Left lung (tissue), 10 donors: ENCODE results near the gene ERCC2. TPM values are rescaled to one million over a fixed set of nuclear protein-coding genes. Genes with fewer than 3 reads are reported as not detected.

Experiments used
- ATAC-seq: fragments of 200-7000 bp; cut with Tn5 transposase; one replicate; pipeline ENCODE4 v1.9.1; 2020; ENCODE audit warnings: moderate library complexity
- DNase-seq, 4 donors: peaks; one replicate each; pipeline ENCODE4 v3.0.0-alpha.2; 2013 to 2020
- H3K27ac ChIP-seq, 2 donors: fragments of 200-600 bp; sonication (generic) in 1 of 2; one replicate each; pipeline versions ENCODE4 v1.5.0 to v1.8.0; 2020 to 2021
- H3K27me3 ChIP-seq, 2 donors: fragments of 200-600 bp; sonication (generic) in 1 of 2; one replicate each; pipeline versions ENCODE4 v1.5.0 to v1.8.0; 2020 to 2021
- H3K36me3 ChIP-seq, 2 donors: fragments of 200-600 bp; sonication (generic) in 1 of 2; one replicate each; pipeline versions ENCODE4 v1.5.0 to v1.8.0; 2020 to 2021
- H3K4me1 ChIP-seq, 2 donors: fragments of 200-600 bp; one replicate each; pipeline ENCODE4 v1.8.0; 2021
- H3K4me3 ChIP-seq, 2 donors: fragments of 200-600 bp; sonication (generic) in 1 of 2; one replicate each; pipeline versions ENCODE4 v1.5.0 to v1.8.0; 2020 to 2021; ENCODE audit warnings: mild to moderate bottlenecking in 1 of 2
- H3K9me3 ChIP-seq, 2 donors: fragments of 200-600 bp; sonication (generic) in 1 of 2; one replicate each; pipeline versions ENCODE4 v1.5.0 to v1.8.0; 2020 to 2021
- CTCF ChIP-seq, 2 donors: fragments of 200-600 bp; sonication (generic) in 1 of 2; IDR thresholded peaks; one replicate each; pipeline versions ENCODE4 v1.5.0 to v1.8.0; 2021; ENCODE audit warnings: antibody characterized with exemption in 2 of 2
- intact Hi-C, 2 donors: fragments of 100-400 bp; cut with DNase I; formaldehyde crosslinking; loops; one replicate each; pipeline versions ENCODE4 v1.11.2 to v1.14.2; 2022
- polyA plus RNA-seq, 6 donors: library from polyadenylated mRNA; unstranded; fragments of 120-200 nt; gene quantifications; one replicate each; pipeline ENCODE4 v1.2.1, GENCODE V29; 2013; ENCODE audit not compliant: insufficient read length in 6 of 6
- total RNA-seq, 2 donors: library from RNA; stranded (reverse); fragmentation: NEBNext Ultra II Directional; extraction: Animal tissue kit (Norgen Biotek cat#: 25700); gene quantifications; one replicate each; pipeline ENCODE4 v1.2.1, GENCODE V29; 2021
- donor health status: DM: no; HTN: yes; CAD: no.
- donor health status: DM: no; HTN: no; CAD: no.

ERCC2 gene
- total and polyA plus RNA-seq, 8 donors, result 21.2 to 36.7 (median 31.3) TPM

GRCh38 chr19:45351401-45351952 is 18.9 kb downstream of the ERCC2 start:
- Histone ChIP-seq H3K27me3 (peaks cover 0 to 21% of the 10 kb centered on the region in 2 donors), H3K36me3 (peaks cover 0 to 61% of the 10 kb centered on the region in 2 donors), H3K27ac (no peak overlapping the region), H3K4me3 (no peak overlapping the region), H3K9me3 (no peaks in the 10 kb centered on the region), H3K4me1 (no peaks in the 10 kb centered on the region)
- no peak for TF ChIP-seq CTCF (IDR thresholded peaks at IDR 0.05)
- intact Hi-C loops, result loop anchor here in 1 of 2 donors (10.0 kb wide), 1 partner anchor 157 kb away; no protein-coding TSS in a partner anchor
- DNase-seq (no peak), ATAC-seq (no peak)

GRCh38 chr19:45350477-45351058 is 19.8 kb downstream of the ERCC2 start:
- H3K27ac ChIP-seq, result no peak overlapping the region
- ATAC-seq, result no peak
- no peak overlapping the region for H3K4me3 ChIP-seq
- no peak for TF ChIP-seq CTCF (IDR thresholded peaks at IDR 0.05)
- no peaks in the 10 kb centered on the region for H3K9me3 ChIP-seq
- intact Hi-C loops, result loop anchor here in 1 of 2 donors (10.0 kb wide), 1 partner anchor 156 kb away; no protein-coding TSS in a partner anchor
- peaks cover 0 to 52% of the 10 kb centered on the region in 2 donors for H3K36me3 ChIP-seq
- H3K4me1 ChIP-seq, result no peaks in the 10 kb centered on the region
- H3K27me3 ChIP-seq, result peaks cover 0 to 30% of the 10 kb centered on the region in 2 donors
- no peak for DNase-seq

GRCh38 chr19:45349430-45349941 is 20.9 kb downstream of the ERCC2 start:
- ATAC-seq, result no peak
- DNase-seq, result no peak
- H3K27ac ChIP-seq, result no peak overlapping the region
- no peak overlapping the region for H3K4me3 ChIP-seq
- H3K4me1 ChIP-seq, result no peaks in the 10 kb centered on the region
- intact Hi-C loops, result no loop called here
- no peak for TF ChIP-seq CTCF (IDR thresholded peaks at IDR 0.05)
- peaks cover 0 to 41% of the 10 kb centered on the region in 2 donors for H3K27me3 ChIP-seq
- no peaks in the 10 kb centered on the region for H3K9me3 ChIP-seq
- H3K36me3 ChIP-seq, result peaks cover 0 to 42% of the 10 kb centered on the region in 2 donors

GRCh38 chr19:45349126-45349415 is 21.3 kb downstream of the ERCC2 start:
- no peak for DNase-seq
- H3K4me3 ChIP-seq, result no peak overlapping the region
- intact Hi-C loops, result no loop called here
- TF ChIP-seq CTCF (IDR thresholded peaks at IDR 0.05), result no peak
- H3K27me3 ChIP-seq, result peaks cover 0 to 42% of the 10 kb centered on the region in 2 donors
- H3K27ac ChIP-seq, result no peak overlapping the region
- no peaks in the 10 kb centered on the region for H3K9me3 ChIP-seq
- peaks cover 0 to 37% of the 10 kb centered on the region in 2 donors for H3K36me3 ChIP-seq
- ATAC-seq, result no peak
- no peaks in the 10 kb centered on the region for H3K4me1 ChIP-seq

DNA sequence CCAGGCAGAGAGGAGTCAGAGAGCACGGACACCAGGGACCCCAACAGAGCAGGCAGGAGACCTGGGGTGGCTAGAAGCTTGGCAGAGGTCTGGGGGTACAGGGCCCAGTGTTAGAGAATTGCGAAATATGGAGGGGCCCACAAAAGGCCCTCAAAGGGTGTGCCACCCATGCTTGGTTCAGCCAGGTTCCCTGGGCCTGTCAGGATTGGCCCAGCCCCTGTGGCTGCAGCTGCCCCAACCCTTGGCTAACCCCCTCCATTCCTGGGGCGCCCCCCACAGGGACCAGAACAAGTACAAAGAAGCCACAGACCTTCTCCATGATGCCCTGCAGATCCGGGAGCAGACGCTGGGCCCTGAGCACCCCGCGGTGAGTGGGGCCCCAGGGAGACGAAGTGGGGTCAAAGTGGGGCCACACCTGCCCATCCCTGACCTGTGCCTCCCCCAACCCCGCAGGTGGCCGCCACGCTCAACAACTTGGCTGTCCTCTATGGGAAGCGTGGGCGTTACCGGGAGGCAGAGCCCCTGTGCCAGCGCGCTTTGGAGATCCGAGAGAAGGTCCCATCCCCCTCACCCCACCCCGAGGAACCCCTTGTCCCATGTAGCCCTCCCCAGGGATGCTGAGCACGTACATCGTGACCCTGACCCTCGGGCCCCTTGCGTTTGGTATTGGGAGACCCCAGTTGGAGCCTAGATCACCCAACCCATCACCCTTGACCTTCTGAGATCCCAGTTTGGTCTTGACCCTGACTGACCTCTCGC is 21.8 kb downstream of the ERCC2 start:
- Histone ChIP-seq H3K27me3 (peaks cover 0 to 42% of the 10 kb centered on the region in 2 donors), H3K4me3 (no peak overlapping the region), H3K36me3 (peaks cover 0 to 33% of the 10 kb centered on the region in 2 donors), H3K27ac (no peak overlapping the region), H3K9me3 (no peaks in the 10 kb centered on the region), H3K4me1 (no peaks in the 10 kb centered on the region)
- DNase-seq (no peak), ATAC-seq (no peak)
- TF ChIP-seq CTCF (IDR thresholded peaks at IDR 0.05), result no peak
- intact Hi-C loops, result no loop called here
